HepG2 (cell line): Measurements from ENCODE around the gene LRR1. TPM values are rescaled to one million over a fixed set of nuclear protein-coding genes. Genes with fewer than 3 reads are reported as not detected.

Source experiments
- ARID5B ChIP-seq: IDR thresholded peaks from 2 replicates; pipeline ENCODE4 v1.4.0; 2020; ENCODE audit warnings: mild to moderate bottlenecking, missing genetic modification reagents
- CBFB ChIP-seq: sonication (generic); formaldehyde crosslinking; IDR thresholded peaks from 2 replicates; pipeline ENCODE4 v1.4.0; 2020; ENCODE audit warnings: missing genetic modification reagents
- CC2D1A ChIP-seq: sonication (generic); formaldehyde crosslinking; IDR thresholded peaks from 2 replicates; pipeline ENCODE4 v1.8.1; 2023; ENCODE audit warnings: mild to moderate bottlenecking, missing genetic modification reagents
- GRHL1 ChIP-seq: sonication (generic); formaldehyde crosslinking; conservative IDR thresholded peaks from 2 replicates; pipeline ENCODE4 v1.8.0; 2022; ENCODE audit warnings: missing genetic modification reagents
- JARID2 ChIP-seq: sonication (generic); formaldehyde crosslinking; IDR thresholded peaks from 2 replicates; pipeline ENCODE4 v1.8.1; 2023; ENCODE audit warnings: missing genetic modification reagents, inconsistent platforms; ENCODE audit not compliant: insufficient replicate concordance
- MATR3 ChIP-seq: sonication (generic); formaldehyde crosslinking; IDR thresholded peaks from 2 replicates; pipeline ENCODE4 v1.4.0; 2020; ENCODE audit warnings: missing genetic modification reagents
- POLR2AphosphoS5 ChIP-seq: IDR thresholded peaks from 2 replicates; pipeline ENCODE4 v1.6.1; 2012; ENCODE audit warnings: low read depth, low read length
- SMARCC2 ChIP-seq: fragments of 450-650 bp; IDR thresholded peaks from 2 replicates; pipeline ENCODE4 v1.6.1; 2017; ENCODE audit warnings: antibody characterized with exemption, mild to moderate bottlenecking
- SNAPC4 ChIP-seq: sonication (generic); formaldehyde crosslinking; IDR thresholded peaks from 2 replicates; pipeline ENCODE4 v1.4.0; 2020; ENCODE audit warnings: mild to moderate bottlenecking, missing genetic modification reagents
- ZFP36L1 ChIP-seq: sonication (generic); formaldehyde crosslinking; IDR thresholded peaks from 2 replicates; pipeline ENCODE4 v1.8.0; 2022; ENCODE audit warnings: mild to moderate bottlenecking, missing genetic modification reagents, moderate library complexity
- ZFX ChIP-seq: sonication (generic); formaldehyde crosslinking; IDR thresholded peaks from 2 replicates; pipeline ENCODE4 v1.4.0; 2020; ENCODE audit warnings: mild to moderate bottlenecking, low read depth, missing genetic modification reagents, moderate library complexity
- ZNF224 ChIP-seq: sonication (generic); formaldehyde crosslinking; IDR thresholded peaks from 2 replicates; pipeline ENCODE4 v1.5.0; 2020; ENCODE audit warnings: mild to moderate bottlenecking, missing genetic modification reagents
- ZNF549 ChIP-seq: sonication (generic); formaldehyde crosslinking; IDR thresholded peaks from 2 replicates; pipeline ENCODE4 v1.5.0; 2020; ENCODE audit warnings: missing genetic modification reagents
- ZNF550 ChIP-seq: sonication (generic); formaldehyde crosslinking; IDR thresholded peaks from 2 replicates; pipeline ENCODE4 v1.4.0; 2020; ENCODE audit warnings: mild to moderate bottlenecking, missing genetic modification reagents, borderline replicate concordance
- ZNF772 ChIP-seq: sonication (generic); formaldehyde crosslinking; IDR thresholded peaks from 2 replicates; pipeline ENCODE4 v1.5.0; 2020; ENCODE audit warnings: mild to moderate bottlenecking, missing genetic modification reagents
- polyA plus RNA-seq, 8 experiments: library from polyadenylated mRNA; depleted of rRNA in 3 of 8; stranded (reverse) in 7 of 8; unstranded in 1 of 8; fragments of >200 nt; fragmentation: Illumina TruSeq in 4 of 8; extraction: Trizol in 4 of 8; gene quantifications; 2 replicates each; pipeline versions ENCODE4 v1.2.1 to v1.2.3, GENCODE V29; 2011 to 2016; ENCODE audit warnings: low read depth in 4 of 8, missing spikeins in 1 of 8, mixed read lengths in 1 of 8; ENCODE audit not compliant: insufficient read depth in 1 of 8
- total RNA-seq, 5 experiments: library from RNA; depleted of rRNA; stranded (reverse); fragments of >200 nt; fragmentation: Illumina TruSeq; extraction: Trizol; gene quantifications; 2 replicates each; pipeline ENCODE4 v1.2.3, GENCODE V29; 2016; ENCODE audit warnings: low read depth in 1 of 5

The LRR1 gene
- total and polyA plus RNA-seq, 2 of the 13 experiments (the other 11 are each of a cell fraction or from before 2014, with no cell fraction given) = 7.0 to 36.2 TPM

- TF ChIP-seq CC2D1A (CRISPR knock-in tag) = no peak
- TF ChIP-seq JARID2 = no peak
- no peak for TF ChIP-seq SNAPC4
- TF ChIP-seq POLR2AphosphoS5 = peak; percentile 79
- TF ChIP-seq GRHL1 = no peak; the same call in 1 of the 2 replicates
- TF ChIP-seq ZNF549 (CRISPR knock-in tag) = no peak
- TF ChIP-seq ZFX (CRISPR knock-in tag) = peak; percentile 91
- no peak for TF ChIP-seq ZFP36L1 (CRISPR knock-in tag)
- TF ChIP-seq MATR3 = no peak
- TF ChIP-seq SMARCC2 = no peak
- no peak for TF ChIP-seq ZNF550 (CRISPR knock-in tag)
- no peak for TF ChIP-seq ZNF224
- 0 out of 2 replicates have a peak, but pooled peaks have one; percentile 61 for TF ChIP-seq CBFB (CRISPR knock-in tag)
- peak; percentile 26; the same call in 1 of the 2 replicates for TF ChIP-seq ARID5B (CRISPR knock-in tag)
- peak; percentile 40; the same call in 1 of the 2 replicates for TF ChIP-seq ZNF772
Observed at GRCh38 chr14:49633640-49634546, 35.2 kb downstream of the LRR1 start (continued).
